GM23338 (cell line): ENCODE measurements around the gene GRPR. TPM values are rescaled to one million over a fixed set of nuclear protein-coding genes. Genes with fewer than 3 reads are reported as not detected.

Experiments used
- ATAC-seq: fragments of 200-7000 bp; cut with Tn5 transposase; 3 replicates; pipeline ENCODE4 v1.9.1; 2020
- DNase-seq: peaks from one replicate; pipeline ENCODE4 v3.0.0-alpha.2; 2015; ENCODE audit warnings: low spot score
- H2AFZ ChIP-seq: fragments of 200-600 bp; sonication (generic); 2 replicates; pipeline ENCODE4 v1.8.0; 2016; ENCODE audit warnings: antibody characterized with exemption, mild to moderate bottlenecking, moderate library complexity
- H3F3A ChIP-seq: fragments of 200-600 bp; sonication (generic); replicated peaks from 2 replicates; pipeline ENCODE4 v1.8.0; 2017; ENCODE audit warnings: antibody characterized with exemption, mixed run types, low read depth
- H3K27ac ChIP-seq: fragments of 200-600 bp; sonication (generic); 2 replicates; pipeline ENCODE4 v1.6.1; 2016; ENCODE audit warnings: low read depth
- H3K27me3 ChIP-seq: fragments of 200-600 bp; sonication (generic); 2 replicates; pipeline ENCODE4 v1.8.0; 2016; ENCODE audit warnings: mild to moderate bottlenecking, mixed run types, moderate library complexity; ENCODE audit not compliant: insufficient read depth
- H3K36me3 ChIP-seq: fragments of 200-600 bp; sonication (generic); 2 replicates; pipeline ENCODE4 v1.8.0; 2016; ENCODE audit warnings: mild to moderate bottlenecking; ENCODE audit not compliant: insufficient read depth
- H3K4me1 ChIP-seq: fragments of 200-600 bp; sonication (generic); 2 replicates; pipeline ENCODE4 v1.8.0; 2016; ENCODE audit warnings: mild to moderate bottlenecking, moderate library complexity; ENCODE audit not compliant: insufficient read depth
- H3K4me2 ChIP-seq: fragments of 200-600 bp; sonication (generic); 2 replicates; pipeline ENCODE4 v1.7.1; 2017; ENCODE audit warnings: mixed run types
- H3K4me3 ChIP-seq: fragments of 200-600 bp; sonication (generic); 2 replicates; pipeline ENCODE4 v1.6.1; 2016; ENCODE audit warnings: mixed run types
- H3K79me2 ChIP-seq: fragments of 200-600 bp; sonication (generic); replicated peaks from 2 replicates; pipeline ENCODE4 v1.8.0; 2017; ENCODE audit warnings: mild to moderate bottlenecking; ENCODE audit not compliant: insufficient read depth
- H3K9me2 ChIP-seq: fragments of 200-600 bp; sonication (generic); 2 replicates; pipeline ENCODE4 v1.8.0; 2017; ENCODE audit not compliant: insufficient read depth
- H4K20me1 ChIP-seq: fragments of 200-600 bp; sonication (generic); replicated peaks from 2 replicates; pipeline ENCODE4 v1.8.0; 2017; ENCODE audit warnings: mild to moderate bottlenecking; ENCODE audit not compliant: insufficient read depth
- H3K27ac Mint-ChIP-seq: 2 replicates; pipeline ENCODE4 v1.8.0; 2020; ENCODE audit warnings: inconsistent platforms, mild to moderate bottlenecking, moderate library complexity, mixed read lengths
- H3K27me3 Mint-ChIP-seq: 3 replicates; pipeline ENCODE4 v1.8.0; 2022; ENCODE audit warnings: low read depth, mild to moderate bottlenecking, moderate library complexity, mixed read lengths, inconsistent platforms; ENCODE audit not compliant: insufficient read depth, poor library complexity
- H3K36me3 Mint-ChIP-seq: 3 replicates; pipeline ENCODE4 v1.8.0; 2021; ENCODE audit warnings: low read depth, mild to moderate bottlenecking, inconsistent platforms, moderate library complexity, mixed read lengths
- H3K4me1 Mint-ChIP-seq: 3 replicates; pipeline ENCODE4 v1.8.0; 2020; ENCODE audit warnings: mild to moderate bottlenecking, inconsistent platforms, mixed read lengths
- H3K4me3 Mint-ChIP-seq: 3 replicates; pipeline ENCODE4 v1.8.0; 2021; ENCODE audit warnings: moderate library complexity, mild to moderate bottlenecking, inconsistent platforms, mixed read lengths
- H3K9me3 Mint-ChIP-seq: 3 replicates; pipeline ENCODE4 v1.8.0; 2020; ENCODE audit warnings: moderate library complexity, mild to moderate bottlenecking, inconsistent platforms, mixed read lengths
- CTCF ChIP-seq, 2 experiments: fragments of 200-600 bp in 1 of 2; sonication (generic) in 1 of 2; conservative IDR thresholded peaks; 2 replicates each; pipeline versions ENCODE4 v1.5.1 to v1.6.1; 2016 to 2017; ENCODE audit warnings: antibody characterized with exemption in 2 of 2, low read depth in 2 of 2, mild to moderate bottlenecking in 2 of 2, moderate library complexity in 1 of 2
- ETS1 ChIP-seq: IDR thresholded peaks from 2 replicates; pipeline ENCODE4 v1.6.1; 2016; ENCODE audit warnings: antibody characterized with exemption
- EZH2 ChIP-seq: fragments of 200-600 bp; sonication (generic); IDR thresholded peaks from one replicate; pipeline ENCODE4 v1.8.0; 2017; ENCODE audit warnings: antibody characterized with exemption, mild to moderate bottlenecking, low read depth; ENCODE audit not compliant: unreplicated experiment
- EZH2phosphoT487 ChIP-seq: fragments of 200-600 bp; sonication (generic); IDR thresholded peaks from one replicate; pipeline ENCODE4 v1.8.1; 2018; ENCODE audit warnings: antibody characterized with exemption; ENCODE audit not compliant: unreplicated experiment
- JUNB ChIP-seq: IDR thresholded peaks from one replicate; pipeline ENCODE4 v1.6.1; 2016; ENCODE audit warnings: antibody characterized with exemption; ENCODE audit not compliant: unreplicated experiment
- POLR2AphosphoS5 ChIP-seq: IDR thresholded peaks from 2 replicates; pipeline ENCODE4 v1.6.1; 2016; ENCODE audit warnings: antibody characterized with exemption, low read depth
- REST ChIP-seq: IDR thresholded peaks from one replicate; pipeline ENCODE4 v1.6.1; 2018; ENCODE audit warnings: antibody characterized with exemption; ENCODE audit not compliant: unreplicated experiment
- STAT1 ChIP-seq: IDR thresholded peaks from one replicate; pipeline ENCODE4 v1.6.1; 2016; ENCODE audit warnings: antibody characterized with exemption; ENCODE audit not compliant: unreplicated experiment
- ZNF114 ChIP-seq: fragments of 250-450 bp; sonication (Bioruptor Pico); IDR thresholded peaks from 2 replicates; pipeline ENCODE4 v1.5.0; 2020; ENCODE audit warnings: mild to moderate bottlenecking, moderate library complexity
- ZNF331 ChIP-seq: fragments of 250-450 bp; sonication (Bioruptor Pico); IDR thresholded peaks from 2 replicates; pipeline ENCODE4 v1.5.0; 2020; ENCODE audit warnings: low read depth, mild to moderate bottlenecking, moderate library complexity
- polyA plus RNA-seq: library from polyadenylated mRNA; unstranded; fragments of >200 nt; fragmentation: Nextera tagmentation; extraction: Ambion mirVana; gene quantifications from 2 replicates; pipeline ENCODE4 v1.2.1, GENCODE V29; 2016
- total RNA-seq: library from RNA; depleted of rRNA; stranded (reverse); fragments of >200 nt; shearing (Covaris generic); gene quantifications from 2 replicates; pipeline ENCODE4 v1.2.3, GENCODE V29; 2014

GRPR gene
- total and polyA plus RNA-seq, 2 experiments from 2014 or later = 13.4 to 14.3 TPM

GRCh38 chrX:16087076-16087475, 36.3 kb upstream of the GRPR start:
- H3K4me1 Mint-ChIP-seq = peaks cover 7% of the 10 kb centered on the region; the same call in 1 of the 3 replicates
- H3K9me2 ChIP-seq = no peaks in the 10 kb centered on the region
- no peak overlapping the region for H3K4me3 Mint-ChIP-seq
- no peaks in the 10 kb centered on the region for H3K27me3 Mint-ChIP-seq
- H3K4me1 ChIP-seq = no peaks in the 10 kb centered on the region
- no peaks in the 10 kb centered on the region for H3K27me3 ChIP-seq
- H3K36me3 Mint-ChIP-seq = no peaks in the 10 kb centered on the region
- H3K9me3 Mint-ChIP-seq = no peaks in the 10 kb centered on the region
- no peak overlapping the region for H2AFZ ChIP-seq
- no peaks in the 10 kb centered on the region for H3F3A ChIP-seq
- no peak overlapping the region for H3K27ac Mint-ChIP-seq
- no peak overlapping the region for H3K4me2 ChIP-seq
- H4K20me1 ChIP-seq = no peaks in the 10 kb centered on the region
- H3K27ac ChIP-seq = no peak overlapping the region
- DNase-seq (no peak), ATAC-seq (no peak)
- TF ChIP-seq JUNB (no peak), STAT1 (no peak), ZNF331 (CRISPR knock-in tag) (no peak), EZH2 (no peak), CTCF (conservative IDR thresholded peaks at IDR 0.05; ENCODE audit: low read depth in 2 of 2) (no peak), ZNF114 (no peak), EZH2phosphoT487 (no peak), ETS1 (no peak)
- H3K4me3 ChIP-seq = no peak overlapping the region
- H3K79me2 ChIP-seq = no peaks in the 10 kb centered on the region
- H3K36me3 ChIP-seq = no peaks in the 10 kb centered on the region

GRCh38 chrX:16089086-16089485, 34.3 kb upstream of the GRPR start:
- Histone ChIP-seq H3F3A (no peaks in the 10 kb centered on the region), H2AFZ (no peak overlapping the region), H3K4me2 (no peak overlapping the region), H3K79me2 (no peaks in the 10 kb centered on the region), H4K20me1 (no peaks in the 10 kb centered on the region), H3K4me1 (no peaks in the 10 kb centered on the region), H3K27me3 (no peaks in the 10 kb centered on the region), H3K27ac (no peak overlapping the region), H3K4me3 (no peak overlapping the region), H3K36me3 (no peaks in the 10 kb centered on the region), H3K9me2 (no peaks in the 10 kb centered on the region)
- 0 out of 3 replicates have a peak, but pooled peaks cover 3% of the 10 kb centered on the region for H3K4me1 Mint-ChIP-seq
- no peak for ATAC-seq
- H3K36me3 Mint-ChIP-seq = no peaks in the 10 kb centered on the region; the same call in 2 of the 3 replicates
- no peak for DNase-seq
- no peaks in the 10 kb centered on the region for H3K27me3 Mint-ChIP-seq
- H3K4me3 Mint-ChIP-seq = no peak overlapping the region
- no peak overlapping the region for H3K27ac Mint-ChIP-seq
- no peaks in the 10 kb centered on the region; the same call in 2 of the 3 replicates for H3K9me3 Mint-ChIP-seq
- TF ChIP-seq JUNB (no peak), ZNF331 (CRISPR knock-in tag) (no peak), ETS1 (no peak), POLR2AphosphoS5 (no peak), REST (no peak), STAT1 (no peak), EZH2 (no peak), EZH2phosphoT487 (no peak)
